ENCODE results near the gene CIBAR2. TPM values are rescaled to one million over a fixed set of nuclear protein-coding genes. Genes with fewer than 3 reads are reported as not detected.

Gene CIBAR2
- total RNA-seq, 4 donors from 2014 or later: 0.79 TPM; not detected in 3

DNA sequence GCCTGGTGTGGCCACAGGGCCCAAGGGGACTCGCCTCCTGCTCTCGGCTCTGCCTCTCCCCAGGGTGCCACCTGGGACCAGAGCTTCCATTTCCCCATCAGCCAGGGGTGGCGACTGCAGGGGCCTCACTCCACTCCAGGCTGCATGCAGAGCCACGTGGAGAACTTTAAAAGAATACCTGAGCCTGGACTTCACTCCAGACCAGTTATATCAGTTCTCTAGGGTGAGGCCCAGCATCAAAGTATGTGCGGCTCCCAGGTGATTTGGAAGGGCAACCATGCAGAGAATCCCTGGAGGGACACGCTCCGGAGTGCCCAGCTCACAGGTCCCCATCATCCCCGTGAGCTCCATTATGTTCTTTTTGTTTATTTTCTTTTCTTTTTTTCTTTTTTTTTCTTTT is 44.8 kb downstream of the CIBAR2 start:
- no peak for TF ChIP-seq POLR2AphosphoS5 (IDR thresholded peaks at IDR 0.05)
- no peak for TF ChIP-seq EP300 (IDR thresholded peaks at IDR 0.05; ENCODE audit: low read depth)
- no peak for TF ChIP-seq POLR2A (IDR thresholded peaks at IDR 0.05)
- TF ChIP-seq, protein P1, sequence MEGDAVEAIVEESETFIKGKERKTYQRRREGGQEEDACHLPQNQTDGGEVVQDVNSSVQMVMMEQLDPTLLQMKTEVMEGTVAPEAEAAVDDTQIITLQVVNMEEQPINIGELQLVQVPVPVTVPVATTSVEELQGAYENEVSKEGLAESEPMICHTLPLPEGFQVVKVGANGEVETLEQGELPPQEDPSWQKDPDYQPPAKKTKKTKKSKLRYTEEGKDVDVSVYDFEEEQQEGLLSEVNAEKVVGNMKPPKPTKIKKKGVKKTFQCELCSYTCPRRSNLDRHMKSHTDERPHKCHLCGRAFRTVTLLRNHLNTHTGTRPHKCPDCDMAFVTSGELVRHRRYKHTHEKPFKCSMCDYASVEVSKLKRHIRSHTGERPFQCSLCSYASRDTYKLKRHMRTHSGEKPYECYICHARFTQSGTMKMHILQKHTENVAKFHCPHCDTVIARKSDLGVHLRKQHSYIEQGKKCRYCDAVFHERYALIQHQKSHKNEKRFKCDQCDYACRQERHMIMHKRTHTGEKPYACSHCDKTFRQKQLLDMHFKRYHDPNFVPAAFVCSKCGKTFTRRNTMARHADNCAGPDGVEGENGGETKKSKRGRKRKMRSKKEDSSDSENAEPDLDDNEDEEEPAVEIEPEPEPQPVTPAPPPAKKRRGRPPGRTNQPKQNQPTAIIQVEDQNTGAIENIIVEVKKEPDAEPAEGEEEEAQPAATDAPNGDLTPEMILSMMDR (IDR thresholded peaks at IDR 0.05): no peak
- WGBS, 2 donors (ENCODE audit: low coverage in 1 of 2): 85% methylated on average over 8 of the region's 8 CpGs; no CpG with 5 or more reads in 1 of the 2 donors

DNA sequence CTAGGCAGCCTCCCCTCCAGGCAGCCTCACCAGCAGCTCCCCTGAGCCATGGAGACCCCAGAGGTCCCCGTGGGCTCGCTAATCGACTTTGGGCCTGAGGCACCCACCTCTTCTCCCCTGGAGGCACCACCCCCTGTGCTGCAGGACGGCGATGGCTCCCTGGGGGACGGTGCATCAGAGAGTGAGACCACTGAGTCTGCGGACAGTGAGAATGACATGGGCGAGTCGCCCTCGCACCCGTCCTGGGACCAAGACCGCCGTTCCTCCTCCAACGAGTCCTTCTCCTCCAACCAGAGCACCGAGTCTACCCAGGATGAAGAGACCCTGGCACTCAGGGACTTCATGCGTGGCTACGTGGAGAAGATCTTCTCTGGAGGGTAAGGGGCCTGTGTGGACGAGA is 45.2 kb downstream of the CIBAR2 start:
- Histone ChIP-seq H3K4me3 (no peak overlapping the region), H3K27ac (no peak overlapping the region), H3K9me3 (no peaks in the 10 kb centered on the region), H3K4me1 (no peaks in the 10 kb centered on the region), H3K36me3 (peaks cover 0 to 15% (median 6%) of the 10 kb centered on the region in 4 donors), H3K27me3 (no peaks in the 10 kb centered on the region)
- DNase-seq: no peak
- intact Hi-C loops (cut with DNase I; ENCODE audit: low total_unique reads): no loop called here
- in situ Hi-C loops (cut with MboI; ENCODE audit: low pct_ligation_motif_present in 1 of 4, low pct_unique_long_range_greater_than_20kb in 1 of 4, low sequenced_read_pairs in 3 of 4): no loop called here
- TF ChIP-seq POLR2AphosphoS5 (IDR thresholded peaks at IDR 0.05) (no peak), EP300 (IDR thresholded peaks at IDR 0.05; ENCODE audit: low read depth) (no peak), POLR2A (IDR thresholded peaks at IDR 0.05) (no peak)
- TF ChIP-seq, protein P1 (IDR thresholded peaks at IDR 0.05): no peak
- WGBS, 2 donors (ENCODE audit: low coverage in 1 of 2): 94% methylated on average over 18 of the region's 18 CpGs; no CpG with 5 or more reads in 1 of the 2 donors

More for the DNA sequence above, 44.8 kb downstream of the CIBAR2 start:
- intact Hi-C loops (cut with DNase I; ENCODE audit: low total_unique reads) (no loop called here), in situ Hi-C loops (cut with MboI; ENCODE audit: low pct_ligation_motif_present in 1 of 4, low pct_unique_long_range_greater_than_20kb in 1 of 4, low sequenced_read_pairs in 3 of 4) (no loop called here)
- peaks cover 0 to 15% (median 6%) of the 10 kb centered on the region in 4 donors for H3K36me3 ChIP-seq
- H3K4me3 ChIP-seq: no peak overlapping the region
- H3K27me3 ChIP-seq: no peaks in the 10 kb centered on the region
- no peak for DNase-seq
- no peaks in the 10 kb centered on the region for H3K9me3 ChIP-seq
- no peak overlapping the region for H3K27ac ChIP-seq
- no peaks in the 10 kb centered on the region for H3K4me1 ChIP-seq

DNA sequence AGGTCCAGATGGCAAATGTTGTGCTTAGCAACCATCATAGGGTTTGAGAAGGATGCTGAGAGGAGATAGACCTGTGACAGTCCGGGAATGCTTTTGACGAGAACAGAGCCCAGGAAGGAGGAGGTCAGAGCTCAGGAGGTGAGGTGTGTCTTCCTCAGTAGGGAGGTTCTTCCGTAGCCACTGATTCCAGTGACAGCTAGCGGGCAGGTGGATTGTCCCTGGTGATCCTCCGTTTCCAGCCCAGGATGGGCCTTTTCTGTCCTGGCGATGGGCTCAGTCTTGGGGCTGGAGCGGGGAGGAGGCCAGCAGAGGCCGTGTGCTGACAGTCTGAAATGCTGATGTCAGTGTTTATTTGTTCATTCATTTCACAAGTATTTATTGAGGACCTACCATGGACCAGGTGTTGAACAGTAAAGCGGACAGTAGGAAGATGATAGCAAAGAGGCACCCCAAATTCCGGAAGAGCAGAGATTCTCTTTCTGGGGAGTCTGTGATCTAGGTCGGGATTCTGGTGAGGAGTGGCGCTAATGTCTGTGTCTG is 45.9 kb downstream of the CIBAR2 start:
- 85 to 90% methylated on average over 8 to 12 of the region's 12 CpGs for WGBS, 2 donors (ENCODE audit: low coverage in 1 of 2)
- no peak for DNase-seq
- Histone ChIP-seq H3K4me1 (no peaks in the 10 kb centered on the region), H3K27ac (no peak overlapping the region), H3K9me3 (no peaks in the 10 kb centered on the region), H3K36me3 (peaks cover 0 to 15% (median 6%) of the 10 kb centered on the region in 4 donors), H3K4me3 (no peak overlapping the region), H3K27me3 (no peaks in the 10 kb centered on the region)
- in situ Hi-C loops (cut with MboI; ENCODE audit: low pct_ligation_motif_present in 1 of 4, low pct_unique_long_range_greater_than_20kb in 1 of 4, low sequenced_read_pairs in 3 of 4) (no loop called here), intact Hi-C loops (cut with DNase I; ENCODE audit: low total_unique reads) (no loop called here)
- TF ChIP-seq POLR2A (IDR thresholded peaks at IDR 0.05) (no peak), EP300 (IDR thresholded peaks at IDR 0.05; ENCODE audit: low read depth) (no peak), POLR2AphosphoS5 (IDR thresholded peaks at IDR 0.05) (no peak)
- TF ChIP-seq, protein P1 (IDR thresholded peaks at IDR 0.05): no peak

DNA sequence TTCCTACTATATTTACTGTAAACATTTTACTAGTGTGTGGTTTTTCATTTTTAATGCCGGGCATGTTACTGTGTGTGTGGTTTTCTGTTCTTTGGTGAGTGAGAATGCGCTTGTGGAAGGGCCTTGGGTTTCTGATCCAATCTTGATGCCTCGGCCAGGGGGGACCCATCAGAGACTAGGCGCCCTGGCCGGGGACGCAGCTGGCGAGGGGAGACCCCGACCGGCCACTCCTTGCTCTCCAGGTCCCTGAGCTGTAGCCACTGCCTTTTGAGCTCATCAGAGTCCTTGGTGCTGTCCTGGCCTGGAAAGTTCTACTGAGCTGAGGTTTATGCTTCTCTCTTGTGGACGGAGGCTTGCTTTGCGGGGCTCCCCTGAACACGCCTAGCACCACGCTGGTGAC is 47.2 kb downstream of the CIBAR2 start:
- DNase-seq: no peak
- H3K27ac ChIP-seq: no peak overlapping the region
- H3K4me3 ChIP-seq: no peak overlapping the region
- H3K9me3 ChIP-seq: no peaks in the 10 kb centered on the region
- in situ Hi-C loops (cut with MboI; ENCODE audit: low pct_ligation_motif_present in 1 of 4, low pct_unique_long_range_greater_than_20kb in 1 of 4, low sequenced_read_pairs in 3 of 4): no loop called here
- H3K4me1 ChIP-seq: no peaks in the 10 kb centered on the region
- intact Hi-C loops (cut with DNase I; ENCODE audit: low total_unique reads): no loop called here
- TF ChIP-seq, protein P1 (IDR thresholded peaks at IDR 0.05): no peak
- no peaks in the 10 kb centered on the region for H3K27me3 ChIP-seq
- H3K36me3 ChIP-seq: peaks cover 0 to 15% (median 6%) of the 10 kb centered on the region in 4 donors
- 90 to 91% methylated on average over 3 to 13 of the region's 13 CpGs for WGBS, 2 donors (ENCODE audit: low coverage in 1 of 2)
